ENCODE results near the gene ACTRT2.

ACTRT2 gene

GRCh38 chr1:3031401-3032221 is 10.3 kb downstream of the ACTRT2 start:
- peak in 26 of 56 donors; percentile 15 to 73 (median 52) for DNase-seq

DNA sequence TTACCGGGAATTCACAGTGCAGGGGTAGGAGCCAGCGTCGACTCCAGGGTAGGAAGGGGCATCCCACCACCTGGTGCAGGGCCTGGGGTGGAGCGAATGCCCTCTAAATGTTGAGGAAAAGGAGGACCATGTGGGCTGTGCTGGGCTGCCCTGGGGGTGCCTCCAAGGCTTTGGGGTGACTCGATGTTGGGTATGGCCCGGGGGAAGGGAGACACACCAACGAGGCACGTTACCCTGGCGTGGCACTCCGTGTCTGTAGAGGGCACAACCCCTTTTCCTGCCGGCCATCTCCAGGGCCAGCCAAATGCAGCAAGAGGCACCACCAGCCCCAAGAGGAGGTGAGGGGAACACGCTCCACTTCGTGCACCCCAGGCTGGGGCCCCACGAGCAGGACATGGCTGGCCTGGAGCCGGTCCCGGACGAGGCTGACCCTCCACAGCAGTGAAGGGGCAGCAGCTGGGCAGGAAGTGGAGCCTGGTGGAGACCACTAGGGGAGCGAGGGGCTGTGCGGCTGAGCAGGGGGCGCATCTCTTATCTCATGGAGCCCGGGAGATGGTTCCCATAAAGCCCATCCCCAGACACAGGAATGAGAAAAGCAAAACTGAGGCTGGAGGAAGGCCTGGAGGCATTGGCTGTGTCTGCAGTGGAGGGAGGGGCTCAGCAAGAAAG is 11.2 kb downstream of the ACTRT2 start:
- DNase-seq, result no peak

DNA sequence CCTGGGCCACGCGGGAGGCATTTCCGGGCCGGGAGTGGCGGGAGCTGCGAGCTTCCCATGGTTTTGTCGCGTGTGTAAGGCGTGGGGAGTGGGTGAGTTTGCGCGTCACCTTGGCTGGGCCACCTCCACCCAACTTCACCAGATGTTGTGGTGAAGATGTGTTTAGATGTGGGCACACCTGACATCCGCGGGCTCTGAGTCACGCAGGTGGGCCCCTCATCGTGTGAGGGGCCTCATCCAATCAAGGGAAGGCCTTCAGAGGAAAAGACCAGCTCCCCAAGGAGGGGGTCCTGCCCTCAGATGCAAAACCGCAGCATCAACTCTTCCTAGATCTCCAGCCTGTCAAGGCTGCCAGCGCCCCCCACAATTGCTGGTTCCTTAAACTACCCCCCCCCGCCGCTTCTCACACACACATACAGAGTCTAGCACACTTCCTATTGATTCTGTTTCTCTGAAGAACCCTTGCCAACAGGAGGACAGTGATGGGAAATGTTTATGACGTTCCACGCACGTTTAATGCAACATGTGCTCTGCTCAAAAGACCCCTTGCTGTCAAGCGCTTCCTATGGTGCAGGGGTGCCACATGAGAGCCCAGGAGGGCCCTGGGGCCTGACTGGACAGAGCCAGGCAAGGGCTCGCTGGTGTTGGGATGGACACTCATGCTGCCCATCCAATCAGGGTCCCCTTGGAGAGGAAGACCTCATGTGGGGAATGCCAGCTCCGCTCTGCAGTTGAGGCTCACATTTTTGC is 11.9 kb downstream of the ACTRT2 start:
- DNase-seq, result no peak

- no peak for DNase-seq
Observed at GRCh38 chr1:3033790-3034090, 12.5 kb downstream of the ACTRT2 start.

- no peak for DNase-seq
Observed at GRCh38 chr1:3034162-3034561, 12.9 kb downstream of the ACTRT2 start.

DNA sequence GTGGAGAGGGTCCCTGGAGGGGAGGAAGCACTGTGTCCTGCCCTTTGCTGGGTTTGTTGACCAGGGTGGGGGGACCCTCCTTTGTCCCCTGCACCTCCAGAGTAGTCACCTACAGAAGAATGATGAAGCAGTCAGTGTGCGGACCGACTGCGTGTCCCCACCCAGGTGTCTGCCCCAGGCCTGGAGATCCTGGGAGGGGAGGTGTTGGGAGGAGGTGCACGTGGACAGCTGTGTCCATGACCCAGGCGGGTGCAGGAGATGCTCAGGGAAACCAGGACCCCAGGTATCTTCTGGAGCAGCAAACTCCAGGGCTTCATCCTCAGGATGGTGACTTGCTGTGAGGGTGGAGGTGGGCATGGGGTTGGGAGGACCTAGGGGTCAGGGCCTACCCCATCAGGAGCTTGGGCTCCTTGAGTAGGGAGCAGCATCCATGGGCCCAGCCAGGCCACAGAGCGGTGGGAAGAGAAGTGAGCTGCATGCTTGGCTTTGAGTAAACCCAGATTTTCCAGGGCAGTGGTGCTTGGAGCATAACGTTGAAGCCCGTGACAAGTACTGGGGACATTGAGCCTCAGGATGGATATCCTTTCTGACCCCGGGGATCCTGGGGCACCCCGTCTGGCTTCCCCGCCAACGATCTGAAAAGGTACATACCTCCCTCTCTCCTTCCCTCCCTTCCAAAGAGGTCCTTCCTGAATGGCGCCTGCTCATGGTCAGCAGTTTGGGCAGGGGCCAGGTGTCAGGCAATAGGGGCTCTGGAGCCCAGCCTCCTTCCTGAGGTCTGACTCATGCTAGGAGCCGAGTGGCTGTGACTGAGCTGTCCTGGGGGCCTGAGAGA is 13.7 kb downstream of the ACTRT2 start:
- DNase-seq, result no peak

- no peak for DNase-seq
Observed at GRCh38 chr1:3035563-3036446, 14.5 kb downstream of the ACTRT2 start.

DNA sequence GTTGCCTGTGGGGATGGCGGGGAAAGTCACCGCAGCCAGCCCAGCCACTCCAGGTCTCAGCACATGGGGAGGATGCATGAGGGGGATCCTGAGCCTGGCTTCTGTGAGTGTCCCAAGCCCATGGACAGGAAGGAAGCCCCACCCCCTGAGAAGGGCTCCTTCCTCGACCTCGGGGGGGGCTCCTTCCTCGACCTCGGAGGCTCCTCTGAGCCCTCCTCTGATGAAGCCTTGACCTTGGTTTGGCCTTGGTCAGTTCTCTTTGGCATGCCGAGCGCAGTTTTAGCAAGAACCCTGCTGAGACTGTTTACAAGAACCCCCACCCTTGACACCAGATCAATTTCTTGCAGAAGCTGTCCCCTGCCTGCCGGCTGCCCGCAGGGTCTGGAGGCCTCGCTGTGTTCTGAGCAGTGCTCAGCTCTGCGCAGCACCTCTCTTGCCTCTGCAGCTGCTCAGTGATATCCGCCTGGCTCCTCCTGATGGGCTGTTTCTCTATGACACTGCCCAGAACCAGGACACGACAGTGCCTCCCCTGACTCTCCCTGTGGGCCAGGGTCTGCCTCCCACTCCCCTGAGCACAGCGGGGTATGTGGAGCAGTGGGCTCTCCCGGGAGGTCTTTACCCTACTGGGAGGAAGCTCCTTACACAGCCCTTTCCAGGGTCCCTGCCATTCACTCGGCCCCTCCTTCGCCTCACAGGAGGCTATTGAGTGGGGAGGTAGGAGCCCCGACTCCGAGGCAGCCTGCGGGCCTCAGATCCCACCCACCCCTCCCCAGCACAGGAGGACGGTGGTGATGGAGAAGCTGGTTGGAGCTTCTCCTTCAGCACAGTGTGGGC is 15.4 kb downstream of the ACTRT2 start:
- DNase-seq, result no peak

DNA sequence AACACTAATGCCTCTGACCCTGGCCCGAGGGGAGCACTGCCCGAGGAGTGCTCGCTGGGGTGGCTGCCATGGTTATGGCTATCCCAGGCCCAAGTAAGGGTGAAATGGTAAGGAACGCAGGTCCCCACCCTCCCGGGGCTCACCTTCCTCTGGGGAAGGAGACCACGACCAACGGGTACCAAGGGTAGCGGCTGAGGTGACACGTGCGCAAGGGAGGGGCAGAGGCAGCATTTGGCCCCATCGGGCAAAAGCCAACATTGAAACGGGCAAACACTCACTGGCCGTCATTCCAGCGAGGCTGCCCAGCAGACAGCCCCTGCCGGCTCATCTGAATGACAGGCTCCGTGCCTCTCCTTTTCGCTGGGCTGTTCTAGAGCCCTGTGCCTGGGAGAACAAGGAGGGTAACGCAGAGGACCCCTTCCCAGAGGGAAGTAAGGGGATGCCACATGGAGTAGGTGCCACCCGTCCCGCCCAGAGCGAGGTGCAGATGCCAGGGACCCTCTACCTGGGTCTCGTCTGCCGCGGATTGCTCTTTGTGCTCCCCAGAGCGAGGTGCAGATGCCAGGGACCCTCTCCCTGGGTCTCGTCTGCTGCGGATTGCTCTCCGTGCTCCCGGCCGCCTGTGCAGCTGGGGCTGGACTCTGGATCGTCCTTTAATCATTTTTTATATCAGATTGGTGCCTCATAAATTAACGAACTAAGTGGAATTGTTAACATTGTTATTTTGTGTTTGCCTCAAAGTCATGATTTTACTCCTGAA is 16.2 kb downstream of the ACTRT2 start:
- no peak for DNase-seq

GRCh38 chr1:3038113-3038551 is 16.9 kb downstream of the ACTRT2 start:
- DNase-seq, result no peak

DNA sequence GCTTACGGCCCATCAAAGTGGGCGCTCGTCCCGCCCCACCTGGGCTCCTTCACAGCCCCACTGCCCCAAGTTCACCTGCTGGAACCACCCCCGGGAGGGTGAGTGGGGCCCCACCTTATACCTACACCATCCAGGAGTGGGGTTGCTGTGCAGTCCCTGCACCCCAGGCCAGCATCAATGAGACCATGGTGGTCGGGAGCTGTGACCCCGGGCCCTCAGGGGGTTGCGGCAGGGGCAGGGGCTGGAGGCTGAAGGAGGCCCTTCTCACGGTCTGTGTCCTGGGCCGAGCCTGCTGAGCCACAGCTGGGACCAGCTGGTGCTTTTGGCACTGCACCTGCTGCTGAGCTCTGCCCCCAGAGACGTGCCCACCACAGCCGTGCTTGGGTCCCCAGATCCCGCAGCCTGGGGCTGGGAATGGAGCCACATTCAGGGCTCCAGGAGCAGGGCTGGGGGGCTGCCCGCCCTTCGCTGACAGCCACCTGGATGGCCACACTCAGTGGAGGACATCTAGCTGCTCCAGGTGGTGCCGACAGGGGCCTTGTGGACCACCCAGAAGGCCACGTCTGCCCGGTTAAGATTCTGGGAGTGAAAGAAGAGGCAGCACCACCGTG is 17.4 kb downstream of the ACTRT2 start:
- no peak for DNase-seq

- no peak for DNase-seq
Observed at GRCh38 chr1:3040004-3040403, 18.7 kb downstream of the ACTRT2 start.

DNA sequence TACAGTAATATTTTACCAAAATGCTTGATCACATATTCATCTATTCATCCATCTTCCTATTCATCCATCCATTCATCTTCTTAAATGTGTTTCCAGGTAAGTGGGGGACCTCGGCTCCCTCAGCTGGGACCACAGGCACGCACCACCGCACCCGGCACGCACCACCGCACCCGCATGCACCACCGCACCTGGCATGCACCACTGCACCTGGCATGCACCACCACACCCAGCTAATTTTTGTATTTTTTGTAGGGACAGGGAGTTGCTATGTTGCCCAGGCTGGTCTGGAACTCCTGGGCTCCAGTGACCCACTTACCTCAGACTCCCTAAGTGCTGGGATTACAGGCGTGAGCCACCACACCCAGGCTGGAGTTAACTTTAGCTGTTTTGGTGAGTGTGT is 21.2 kb downstream of the ACTRT2 start:
- DNase-seq, result no peak

- DNase-seq, result no peak
Observed at GRCh38 chr1:3049164-3049563, 27.9 kb downstream of the ACTRT2 start.

- no peak for DNase-seq
Observed at GRCh38 chr1:3049905-3050304, 28.6 kb downstream of the ACTRT2 start.

DNA sequence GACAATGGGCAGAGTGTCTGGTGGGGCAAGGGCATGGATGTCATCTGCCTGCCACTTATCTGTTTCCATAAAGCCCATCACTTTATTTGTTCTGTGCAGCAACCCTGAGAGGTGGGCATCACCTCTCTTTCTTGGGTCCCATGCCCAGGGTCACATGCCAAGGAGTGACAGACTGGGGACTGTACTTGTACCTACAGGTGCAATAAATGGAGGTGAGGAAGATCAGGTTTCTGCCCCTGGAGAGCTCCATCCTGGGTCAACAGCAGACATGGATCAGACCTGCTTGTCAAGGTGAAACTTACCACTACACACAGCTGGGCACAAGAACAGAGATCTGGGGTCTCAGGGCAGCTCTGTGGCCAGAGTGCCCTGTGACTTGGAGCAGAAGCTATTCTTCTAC is 29.3 kb downstream of the ACTRT2 start:
- no peak for DNase-seq

DNA sequence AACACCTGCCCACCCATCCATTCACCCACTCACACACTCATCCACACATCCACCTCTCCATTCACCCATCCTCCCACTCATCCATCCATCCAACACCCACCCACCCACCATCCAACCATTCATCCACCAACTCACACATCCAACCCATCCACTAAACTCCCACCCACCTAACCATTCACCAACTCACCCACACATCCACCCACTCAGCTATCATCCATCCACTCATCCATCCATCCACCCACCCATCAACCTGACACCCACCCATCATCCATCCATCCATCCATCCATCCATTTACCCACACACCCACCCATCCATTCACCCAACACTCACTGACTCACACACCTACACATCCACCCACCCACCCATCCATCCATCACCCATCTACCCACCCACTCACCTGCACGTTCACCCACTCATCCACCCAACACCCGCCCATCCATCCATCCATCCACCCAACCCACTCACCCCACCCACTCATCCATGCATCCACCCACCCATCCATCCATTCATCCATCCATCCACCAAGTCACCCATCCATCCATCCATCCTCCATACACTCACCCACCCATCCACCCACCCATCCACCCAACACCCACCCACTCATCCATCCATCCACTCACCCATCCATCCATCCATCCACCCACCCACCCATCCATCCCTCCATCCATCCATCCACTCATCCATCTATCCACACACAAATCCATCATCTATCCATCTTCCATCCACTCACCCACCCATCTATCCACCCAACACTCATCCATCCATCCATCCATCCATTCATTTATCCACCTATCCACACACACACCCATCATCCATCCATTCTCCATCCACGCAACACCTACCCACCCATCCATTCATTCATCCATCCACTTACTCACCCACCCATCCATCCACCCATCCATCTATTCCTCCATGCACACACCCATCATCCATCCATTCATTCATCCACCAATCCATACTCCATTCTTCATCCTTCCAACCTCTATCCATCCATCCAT is 30.3 kb downstream of the ACTRT2 start:
- no peak for DNase-seq

All from nucleus accumbens (tissue), 56 donors.